GM18505 (cell line): Measurements from ENCODE around the gene CEBPA.

Experiments
- ATAC-seq: cut with Tn5 transposase; IDR thresholded peaks from one replicate; pipeline ENCODE4 v1.9.1; 2021; ENCODE audit not compliant: unreplicated experiment
- POLR2A ChIP-seq: IDR thresholded peaks from 4 replicates; pipeline ENCODE4 v1.6.1; 2011; ENCODE audit warnings: borderline replicate concordance; ENCODE audit not compliant: insufficient read depth, insufficient read length; ENCODE audit errors: extremely low read depth

Gene CEBPA

GRCh38 chr19:33291623-33292534 is 10.5 kb downstream of the CEBPA start:
- TF ChIP-seq POLR2A: no peak
- no peak for ATAC-seq

- no peak for TF ChIP-seq POLR2A
- ATAC-seq: no peak
These were observed 11.2 kb downstream of the CEBPA start for GRCh38 chr19:33290956-33291622.

DNA sequence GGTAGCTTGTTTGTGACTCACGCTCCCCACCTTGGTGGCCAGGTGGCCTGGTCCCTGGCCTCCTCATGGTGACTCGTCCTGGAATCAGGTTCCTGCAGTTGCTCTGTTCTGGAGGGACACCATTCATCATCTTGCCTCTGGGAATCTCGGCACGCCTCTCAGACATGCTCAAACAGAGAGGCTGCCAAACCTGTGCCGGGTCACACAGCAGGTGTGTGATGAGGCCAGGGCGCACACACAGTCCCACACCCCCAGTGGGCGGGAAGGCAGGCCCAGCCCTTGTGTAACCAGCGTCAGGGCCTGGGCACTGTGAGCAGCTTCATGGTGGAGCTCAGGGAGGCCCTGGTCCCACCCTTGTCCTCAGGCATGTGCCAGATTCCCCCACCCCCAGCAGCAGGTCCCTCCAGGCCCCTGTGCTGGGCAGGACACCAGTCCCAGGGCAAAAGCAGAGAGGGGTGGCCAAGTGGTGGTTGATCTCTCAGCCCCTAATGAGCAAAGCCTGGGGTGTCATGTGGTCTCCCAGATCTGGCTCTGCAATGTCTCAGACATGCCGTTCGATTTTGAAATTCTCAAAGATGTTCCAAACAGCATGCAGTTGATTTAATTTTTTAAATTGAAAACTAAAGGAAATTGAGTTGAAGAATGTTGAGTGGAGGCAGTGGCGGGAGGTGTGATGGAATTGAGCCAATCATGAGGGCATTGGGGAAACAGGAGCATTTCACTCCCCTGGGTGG is 12.1 kb downstream of the CEBPA start:
- ATAC-seq: no peak
- TF ChIP-seq POLR2A: no peak

GRCh38 chr19:33289261-33289660 is 13.1 kb downstream of the CEBPA start:
- no peak for TF ChIP-seq POLR2A
- ATAC-seq: no peak

DNA sequence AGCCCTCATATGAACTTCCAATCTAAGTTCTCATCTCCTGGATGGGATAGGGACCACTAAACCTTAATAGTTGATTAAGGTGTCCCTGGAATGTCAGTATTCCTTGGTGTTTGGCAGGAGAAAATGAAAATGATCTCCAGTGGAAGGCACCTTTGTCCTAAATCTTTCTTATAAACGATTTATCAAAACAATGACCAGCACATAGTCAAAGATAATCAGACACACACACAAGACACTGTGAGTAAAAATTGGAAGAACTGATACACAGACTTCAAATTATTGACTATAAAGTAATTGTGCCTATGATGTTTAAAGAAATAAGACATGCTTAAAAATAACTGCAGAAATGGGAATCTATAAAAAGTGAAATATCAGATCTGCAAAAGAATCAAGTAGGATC is 13.7 kb downstream of the CEBPA start:
- ATAC-seq: no peak
- TF ChIP-seq POLR2A: no peak

DNA sequence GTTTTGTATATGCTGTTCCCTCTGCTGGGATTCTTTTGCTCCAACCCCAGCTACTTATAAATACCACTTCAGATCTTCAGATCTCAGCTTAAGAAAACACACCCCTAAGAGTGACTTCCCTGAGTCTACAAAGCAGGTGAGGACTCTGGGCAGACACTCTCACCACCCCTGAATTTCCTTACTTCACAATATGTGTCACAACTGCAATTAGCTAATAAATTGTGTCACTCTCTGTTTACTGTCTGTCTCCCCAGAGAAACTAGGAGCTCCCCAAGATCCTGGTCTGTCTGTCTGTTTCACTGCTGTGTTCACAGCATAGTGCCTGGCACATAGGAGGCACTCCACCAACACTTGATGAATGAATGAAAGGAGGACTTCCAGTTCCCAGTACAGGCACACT is 14.4 kb downstream of the CEBPA start:
- ATAC-seq: no peak

DNA sequence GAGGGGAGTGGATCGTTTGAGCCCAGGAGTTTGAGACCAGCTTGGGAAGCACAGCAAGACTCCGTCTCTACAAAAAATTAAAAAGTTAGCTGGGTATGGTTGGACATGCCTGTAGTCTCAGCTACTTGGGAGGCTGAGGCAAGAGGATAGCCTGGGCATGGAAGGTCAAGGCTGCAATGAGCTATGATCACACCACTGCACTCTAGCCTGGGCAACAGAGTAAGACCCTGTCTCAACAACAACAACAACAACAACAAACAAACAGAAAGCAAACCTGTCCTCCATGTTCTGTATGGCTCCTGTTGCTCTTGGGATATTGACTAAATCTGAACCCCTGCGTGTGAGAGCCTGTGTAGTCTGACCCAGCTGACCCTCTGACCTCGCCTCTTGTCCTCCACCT is 14.9 kb downstream of the CEBPA start:
- no peak for TF ChIP-seq POLR2A
- no peak for ATAC-seq

More for the DNA sequence above, 14.4 kb downstream of the CEBPA start:
- TF ChIP-seq POLR2A: no peak

- no peak for ATAC-seq
- TF ChIP-seq POLR2A: no peak
These were observed 15.4 kb downstream of the CEBPA start for GRCh38 chr19:33286899-33287298.

DNA sequence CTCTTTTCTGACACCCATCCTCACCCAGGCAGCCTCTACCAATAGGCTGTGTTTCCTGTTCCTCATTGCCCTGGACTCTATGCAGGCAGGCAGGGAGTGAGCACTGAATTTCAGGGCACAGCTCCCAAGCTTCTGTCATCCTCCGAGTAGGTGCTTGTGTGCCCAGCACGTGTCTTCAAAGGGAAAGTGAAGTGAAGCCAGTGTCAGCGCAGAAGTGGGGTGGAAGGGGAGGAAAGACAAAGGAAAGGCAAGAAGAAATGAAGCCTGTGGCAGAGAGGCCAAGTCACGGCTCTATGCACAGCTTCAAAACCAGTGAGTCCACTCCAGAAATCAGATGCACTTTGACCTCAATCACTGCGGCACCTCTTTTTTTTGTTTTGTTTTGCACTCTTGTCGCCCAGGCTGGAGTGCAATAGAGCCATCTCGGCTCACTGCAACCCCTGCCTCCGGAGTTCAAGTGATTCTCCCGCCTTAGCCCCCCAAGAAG is 16.9 kb downstream of the CEBPA start:
- ATAC-seq: no peak
- no peak for TF ChIP-seq POLR2A

GRCh38 chr19:33284756-33285155 is 17.6 kb downstream of the CEBPA start:
- no peak for TF ChIP-seq POLR2A
- ATAC-seq: no peak

DNA sequence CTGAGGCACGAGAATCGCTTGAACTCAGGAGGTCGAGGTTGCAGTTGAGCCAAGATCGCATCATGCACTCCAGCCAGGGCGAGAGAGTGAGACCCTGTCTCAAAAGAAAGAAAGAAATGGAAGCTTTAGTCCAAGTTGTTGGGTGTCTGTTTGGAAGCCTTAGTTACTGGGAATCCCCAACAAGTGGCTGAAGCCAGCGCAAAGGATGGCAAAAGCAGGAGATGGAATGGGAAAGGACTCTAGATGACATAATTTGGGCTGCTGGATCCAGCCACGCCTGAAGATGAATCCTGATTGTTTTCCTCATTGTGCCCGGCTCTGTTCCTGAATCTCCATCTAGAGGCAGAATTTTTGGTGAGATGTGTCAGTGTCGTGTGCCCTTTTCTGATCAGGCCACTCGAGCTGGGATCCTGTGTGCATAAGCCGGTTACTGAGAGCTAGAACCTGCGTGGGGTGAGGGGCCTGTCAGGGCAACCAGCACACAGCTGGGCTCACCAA is 18.1 kb downstream of the CEBPA start:
- no peak for TF ChIP-seq POLR2A
- ATAC-seq: no peak

DNA sequence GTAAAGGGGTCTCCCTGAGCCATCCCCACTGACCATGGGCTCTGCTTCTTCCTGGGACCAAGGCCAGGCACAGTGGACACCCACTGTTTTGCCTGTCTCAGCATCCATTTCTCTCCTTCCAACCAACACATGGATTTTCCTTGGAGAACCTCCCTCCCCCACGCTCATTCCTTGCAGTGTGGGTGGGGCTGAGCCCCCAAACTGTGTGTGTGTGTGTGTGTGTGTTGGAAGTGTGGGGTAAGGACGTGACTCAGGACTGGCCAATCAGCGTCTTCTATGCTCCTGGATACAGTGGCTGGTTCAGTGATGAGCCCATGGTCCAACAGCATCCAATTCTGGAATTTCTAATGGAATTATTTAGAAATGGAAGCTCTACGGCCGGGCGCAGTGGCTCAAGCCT is 18.7 kb downstream of the CEBPA start:
- no peak for ATAC-seq
- no peak for TF ChIP-seq POLR2A

DNA sequence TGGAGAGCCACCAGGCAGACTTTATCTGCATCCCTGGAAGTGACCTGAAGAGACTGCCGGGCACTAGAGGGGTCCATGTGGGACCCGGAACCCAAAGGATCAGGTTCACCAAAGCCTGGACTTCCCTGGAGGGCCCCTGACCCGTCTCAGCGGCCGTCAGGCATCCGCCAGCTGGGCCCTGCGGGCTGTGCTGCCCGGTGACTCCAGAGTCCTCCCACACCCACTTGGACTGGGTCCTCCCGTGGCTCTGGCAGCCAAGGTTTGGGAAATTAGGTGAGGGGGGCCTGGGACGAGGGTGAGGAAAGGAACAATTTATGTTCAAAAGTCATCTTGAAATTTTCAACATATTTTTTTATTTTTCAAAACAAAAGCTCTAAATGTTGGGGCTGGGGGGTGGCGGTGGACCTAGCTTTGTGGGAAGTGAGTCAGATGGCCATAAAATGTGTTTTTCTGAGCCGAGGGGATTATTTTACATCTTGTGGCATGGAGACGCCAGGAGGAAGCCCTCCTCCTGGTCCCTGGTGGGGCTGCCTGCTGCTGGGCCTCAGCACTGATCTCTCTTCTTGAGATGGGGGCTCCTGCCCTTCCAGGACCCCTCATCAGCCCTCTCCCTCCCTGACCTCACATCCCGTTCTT is 20.2 kb downstream of the CEBPA start:
- no peak for ATAC-seq
- TF ChIP-seq POLR2A: no peak
